ENCODE measurements around the gene ATOH7. TPM values are rescaled to one million over a fixed set of nuclear protein-coding genes. Genes with fewer than 3 reads are reported as not detected.

The ATOH7 gene
- total RNA-seq, 3 donors from 2014 or later (not counting 1 experiment from before 2014, with no cell fraction given), result not detected

- H3K36me3 Mint-ChIP-seq, result no peaks in the 10 kb centered on the region
- intact Hi-C loops (cut with micrococcal nuclease), result no loop called here
These were observed 3.2 kb upstream of the ATOH7 start for GRCh38 chr10:68235111-68235510.

DNA sequence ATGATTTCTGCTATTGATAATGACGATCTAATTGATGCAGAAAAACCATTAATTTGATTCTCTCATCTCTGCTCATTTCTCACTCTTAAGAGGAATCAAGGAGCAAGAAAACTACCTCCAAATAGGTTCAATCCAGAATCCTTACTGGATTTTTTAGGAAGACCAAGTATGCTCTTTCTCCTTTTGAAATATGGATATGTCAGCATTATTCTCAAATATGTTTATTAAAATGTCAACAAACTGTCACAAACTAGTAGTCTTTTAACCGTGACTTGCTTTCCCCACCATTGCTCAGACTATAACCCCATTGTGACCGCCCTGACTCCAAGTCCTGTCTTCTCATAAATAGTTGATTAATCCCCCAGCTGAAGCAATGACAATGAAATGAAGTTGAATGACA is 1.1 kb upstream of the ATOH7 start:
- Histone ChIP-seq H3K27me3 (ENCODE audit: control insufficient read depth, insufficient read depth, low read length) (peaks cover 14% of the 10 kb centered on the region), H3K27ac (ENCODE audit: low read length) (no peak overlapping the region), H3K4me1 (ENCODE audit: control insufficient read depth, insufficient read depth, low read length) (peaks cover 10% of the 10 kb centered on the region), H3K36me3 (ENCODE audit: control insufficient read depth, insufficient read depth, low read length) (no peaks in the 10 kb centered on the region), H3K4me3 (ENCODE audit: low read length) (no peak overlapping the region), H3K9me3 (ENCODE audit: control insufficient read depth, insufficient read depth, low read length) (no peaks in the 10 kb centered on the region)
- peaks cover 0 to 5% of the 10 kb centered on the region in 2 donors for H3K4me1 Mint-ChIP-seq
- DNase-seq (no peak), ATAC-seq (no peak)
- WGBS (ENCODE audit: insufficient coverage), result 100% methylated on average over 3 of the region's 3 CpGs
- no peak for TF ChIP-seq CTCF (IDR thresholded peaks at IDR 0.05)
- H3K27ac Mint-ChIP-seq, result no peak overlapping the region
- H3K9me3 Mint-ChIP-seq, result no peaks in the 10 kb centered on the region
- peaks cover 22 to 47% of the 10 kb centered on the region in 2 donors for H3K27me3 Mint-ChIP-seq (ENCODE audit: low read depth in 2 of 2)
- intact Hi-C loops (cut with micrococcal nuclease), result no loop called here
- no peaks in the 10 kb centered on the region for H3K36me3 Mint-ChIP-seq
- no peak overlapping the region for H3K4me3 Mint-ChIP-seq

More at GRCh38 chr10:68235111-68235510, 3.2 kb upstream of the ATOH7 start:
- no peak for TF ChIP-seq CTCF (IDR thresholded peaks at IDR 0.05)
- 89% methylated on average over 2 of the region's 2 CpGs for WGBS (ENCODE audit: insufficient coverage)
- Mint-ChIP-seq H3K4me3 (no peak overlapping the region), H3K27me3 (ENCODE audit: low read depth in 2 of 2) (peaks cover 16 to 30% of the 10 kb centered on the region in 2 donors), H3K9me3 (no peaks in the 10 kb centered on the region), H3K27ac (no peak overlapping the region), H3K4me1 (peaks cover 0 to 5% of the 10 kb centered on the region in 2 donors)
- H3K4me1 ChIP-seq (ENCODE audit: control insufficient read depth, insufficient read depth, low read length), result peaks cover 10% of the 10 kb centered on the region
- H3K27me3 ChIP-seq (ENCODE audit: control insufficient read depth, insufficient read depth, low read length), result peaks cover 14% of the 10 kb centered on the region
- H3K27ac ChIP-seq (ENCODE audit: low read length), result no peak overlapping the region
- no peaks in the 10 kb centered on the region for H3K36me3 ChIP-seq (ENCODE audit: control insufficient read depth, insufficient read depth, low read length)
- DNase-seq (no peak), ATAC-seq (no peak)
- H3K9me3 ChIP-seq (ENCODE audit: control insufficient read depth, insufficient read depth, low read length), result no peaks in the 10 kb centered on the region
- no peak overlapping the region for H3K4me3 ChIP-seq (ENCODE audit: low read length)

GRCh38 chr10:68231106-68231816 is 652 bp downstream of the ATOH7 start:
- H3K27ac Mint-ChIP-seq, result no peak overlapping the region
- intact Hi-C loops (cut with micrococcal nuclease), result no loop called here
- no peak overlapping the region for H3K27ac ChIP-seq (ENCODE audit: low read length)
- peak overlapping the region; percentile 36 for H3K4me3 ChIP-seq (ENCODE audit: low read length)
- WGBS (ENCODE audit: insufficient coverage), result under 1% methylated on average over 81 of the region's 81 CpGs
- TF ChIP-seq CTCF (IDR thresholded peaks at IDR 0.05), result no peak
- H3K4me1 Mint-ChIP-seq, result peaks cover 0 to 5% of the 10 kb centered on the region in 2 donors
- peak overlapping the region; percentile 78 for H3K4me3 Mint-ChIP-seq
- DNase-seq (peak in 1 of 2 donors; percentile 43), ATAC-seq (peak in 2 of 3 donors; percentile 35 to 78)
- no peaks in the 10 kb centered on the region for H3K36me3 ChIP-seq (ENCODE audit: control insufficient read depth, insufficient read depth, low read length)
- H3K9me3 ChIP-seq (ENCODE audit: control insufficient read depth, insufficient read depth, low read length), result no peaks in the 10 kb centered on the region
- peaks cover 10% of the 10 kb centered on the region for H3K4me1 ChIP-seq (ENCODE audit: control insufficient read depth, insufficient read depth, low read length)
- no peaks in the 10 kb centered on the region for H3K36me3 Mint-ChIP-seq
- H3K27me3 ChIP-seq (ENCODE audit: control insufficient read depth, insufficient read depth, low read length), result peaks cover 14% of the 10 kb centered on the region
- peaks cover 29 to 52% of the 10 kb centered on the region in 2 donors for H3K27me3 Mint-ChIP-seq (ENCODE audit: low read depth in 2 of 2)
- H3K9me3 Mint-ChIP-seq, result no peaks in the 10 kb centered on the region

Measured in natural killer cell (primary cell).